Jurkat, Clone E6-1 (cell line): ENCODE results near the gene NINJ2.
A peak's percentile ranks its signal among the peaks of the same experiment; 100 is the strongest.
"Not testable (repeated sequence)": the region's sequence is repeated elsewhere in the genome, so short reads cannot be mapped to it uniquely, and the experiment has no call there.

Experiments
- DNase-seq: peaks from one replicate; pipeline ENCODE4 v3.0.0-alpha.2; 2011; ENCODE audit warnings: low read depth, low spot score
- H3K4me3 ChIP-seq: 2 replicates; pipeline ENCODE4 v1.5.1; 2011; ENCODE audit warnings: mild to moderate bottlenecking, low read length, control low read depth, moderate library complexity

Gene NINJ2

DNA sequence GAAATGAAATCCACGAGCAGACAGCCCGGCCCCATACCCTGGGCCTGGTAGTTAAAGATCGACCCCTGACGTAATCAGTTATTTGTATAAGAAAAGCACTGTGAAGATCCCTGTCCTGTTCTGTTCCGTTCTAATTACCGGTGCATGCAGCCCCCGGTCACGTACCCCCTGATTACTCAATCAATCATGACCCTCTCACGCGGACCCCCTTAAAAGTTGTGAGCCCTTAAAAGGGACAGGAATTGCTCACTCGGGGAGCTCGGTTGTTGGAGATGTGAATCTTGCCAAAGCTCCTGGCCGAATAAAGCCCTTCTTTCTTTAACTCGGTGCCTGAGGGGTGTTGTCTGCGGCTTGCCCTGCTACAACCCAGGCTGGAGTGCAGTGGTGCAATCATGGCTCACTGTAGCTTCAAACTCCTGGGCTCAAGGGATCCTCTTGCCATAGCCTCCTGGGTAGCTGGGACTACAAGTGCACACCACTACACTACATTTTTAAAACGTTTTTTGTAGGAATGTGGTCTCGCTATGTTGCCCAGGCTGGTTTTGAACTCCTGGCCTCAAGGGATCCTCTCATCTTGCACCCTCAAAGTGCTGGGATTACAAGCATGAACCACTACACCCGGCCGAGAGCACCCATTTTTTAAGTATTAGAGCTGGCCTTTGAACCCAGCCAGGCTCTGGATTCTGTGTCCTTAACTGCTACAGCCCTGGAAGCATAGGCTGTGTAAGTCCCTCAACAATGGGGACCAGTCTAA, 85.1 kb downstream of the NINJ2 start:
- not testable (repeated sequence) for DNase-seq

DNA sequence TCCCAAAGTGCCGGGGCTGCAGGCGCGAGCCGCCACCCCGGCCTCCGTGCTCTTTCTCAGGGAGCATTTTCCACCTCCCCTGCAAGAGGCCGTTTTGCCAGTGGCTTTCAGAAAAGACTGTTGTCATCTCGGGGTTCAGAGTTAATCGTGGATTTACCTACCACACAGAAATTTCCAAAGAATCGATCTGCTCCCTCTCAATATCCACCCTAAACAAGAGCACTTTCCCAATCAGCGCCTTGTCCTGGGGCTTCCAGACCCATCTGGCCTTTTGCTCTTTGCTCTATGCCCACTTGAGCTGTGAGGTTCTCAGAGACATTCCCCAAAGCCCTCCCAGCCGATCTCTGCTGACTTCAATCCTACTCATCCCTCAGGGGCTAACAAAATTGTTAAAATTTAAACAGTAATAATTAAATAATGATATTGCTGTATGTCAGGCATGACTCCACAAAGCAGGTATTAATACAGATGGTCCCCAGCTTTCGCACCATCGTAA, 86.6 kb downstream of the NINJ2 start:
- H3K4me3 ChIP-seq, result no peak overlapping the region
- DNase-seq, result no peak

More for the DNA sequence above, 85.1 kb downstream of the NINJ2 start:
- not testable (repeated sequence) for H3K4me3 ChIP-seq

DNA sequence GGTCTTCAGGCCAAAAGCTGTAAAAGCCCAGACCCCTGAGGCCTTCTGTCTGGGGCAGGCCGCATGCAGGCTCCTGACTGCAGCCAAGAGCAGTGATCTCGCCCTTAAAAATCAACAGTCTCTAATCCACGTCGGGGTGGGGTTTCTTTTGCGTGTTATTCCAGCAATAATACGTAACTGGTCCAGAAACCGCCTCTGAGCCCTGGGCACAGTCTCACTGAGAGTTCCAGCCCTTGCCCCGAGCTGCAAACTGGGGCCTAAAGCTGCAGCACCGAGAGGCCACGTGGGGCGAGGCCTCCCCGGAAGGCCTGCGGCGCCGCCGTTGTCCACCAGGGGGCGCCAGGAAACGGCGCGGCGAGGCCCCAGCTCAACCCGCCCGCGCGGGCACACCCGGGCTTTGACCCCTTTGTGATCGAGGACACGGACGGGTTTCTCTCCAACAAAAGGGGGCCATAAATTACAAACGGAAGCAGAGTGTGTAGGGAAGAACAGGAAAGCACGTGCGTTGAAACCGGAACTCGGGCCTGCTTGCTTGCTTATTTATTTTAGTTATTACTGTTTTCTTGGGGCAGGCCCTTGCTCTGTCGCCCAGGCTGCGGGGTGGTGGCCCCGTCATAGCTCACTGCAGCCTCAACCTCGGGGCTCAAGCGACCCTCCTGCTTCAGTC, 87.2 kb downstream of the NINJ2 start:
- H3K4me3 ChIP-seq, result no peak overlapping the region
- peak; percentile 71 for DNase-seq

DNA sequence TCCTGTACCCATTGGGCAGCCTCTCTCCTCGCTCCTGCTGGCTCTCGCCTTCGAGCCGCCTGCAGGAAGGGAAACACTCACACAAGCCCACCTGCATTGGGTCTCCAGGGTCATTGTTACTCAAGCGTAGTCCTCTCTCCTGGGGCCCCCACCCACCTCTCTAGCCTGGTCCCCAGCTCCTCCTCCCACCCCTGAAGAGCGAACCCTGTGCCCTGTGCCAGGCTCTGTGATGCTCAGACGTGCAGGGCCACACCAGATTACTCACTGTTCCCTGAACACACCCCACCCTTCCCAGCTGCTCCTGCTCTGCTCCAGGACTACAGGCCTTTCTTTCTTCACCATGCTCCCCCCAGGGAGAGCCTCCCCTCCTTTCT, 88.1 kb downstream of the NINJ2 start:
- no peak overlapping the region for H3K4me3 ChIP-seq

DNA sequence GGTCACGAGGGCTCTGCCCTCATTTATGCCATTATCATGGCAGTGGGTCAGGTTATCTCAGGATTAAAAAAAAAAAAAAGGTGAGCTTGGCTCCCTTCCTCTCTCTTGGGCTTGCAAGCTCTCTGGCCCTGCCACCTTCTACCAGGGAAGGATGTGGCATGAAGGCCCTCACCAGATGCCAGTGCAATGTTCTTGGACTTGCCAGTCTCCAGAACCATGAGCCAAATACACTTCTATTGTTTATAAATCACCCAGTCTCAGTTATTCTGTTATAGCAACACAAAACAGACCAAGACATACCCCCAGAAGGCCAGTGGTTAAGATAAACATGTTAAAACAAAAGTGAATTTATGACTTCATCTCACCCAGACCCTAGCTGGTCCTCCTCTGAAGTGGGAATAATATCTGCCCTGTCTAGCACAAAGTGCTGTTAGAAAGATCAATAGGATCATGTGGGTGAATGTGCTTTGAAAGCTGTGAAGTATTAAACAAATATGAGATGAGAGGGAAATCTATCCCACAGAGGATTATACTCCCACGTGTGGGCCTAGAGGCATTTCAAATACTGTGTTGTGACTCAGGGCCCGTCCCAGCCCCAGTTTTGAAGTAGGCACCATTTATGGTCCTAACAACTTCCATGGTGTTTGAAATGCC, 88.6 kb downstream of the NINJ2 start:
- H3K4me3 ChIP-seq, result no peak overlapping the region
- no peak for DNase-seq

More for the DNA sequence above, 88.1 kb downstream of the NINJ2 start:
- DNase-seq, result no peak

DNA sequence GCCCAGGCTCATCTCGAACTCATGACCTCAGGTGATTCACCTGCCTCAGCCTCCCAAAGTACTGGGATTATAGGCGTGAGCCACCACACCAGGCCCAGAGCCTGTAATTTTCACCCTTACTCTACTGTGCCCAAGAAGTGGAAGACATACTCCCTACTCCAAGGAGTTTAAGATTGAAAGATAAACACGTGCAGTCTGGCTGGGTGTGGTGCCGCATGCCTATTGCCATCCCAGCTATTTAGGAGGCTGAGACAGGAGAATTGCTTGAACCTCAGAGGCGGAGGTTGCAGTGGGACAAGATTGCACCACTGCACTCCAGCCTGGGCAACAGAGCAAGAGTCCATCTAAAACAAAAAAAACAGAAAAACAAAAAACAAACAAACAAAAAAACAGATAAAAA, 90.0 kb downstream of the NINJ2 start:
- H3K4me3 ChIP-seq, result no peak overlapping the region
- DNase-seq, result no peak

DNA sequence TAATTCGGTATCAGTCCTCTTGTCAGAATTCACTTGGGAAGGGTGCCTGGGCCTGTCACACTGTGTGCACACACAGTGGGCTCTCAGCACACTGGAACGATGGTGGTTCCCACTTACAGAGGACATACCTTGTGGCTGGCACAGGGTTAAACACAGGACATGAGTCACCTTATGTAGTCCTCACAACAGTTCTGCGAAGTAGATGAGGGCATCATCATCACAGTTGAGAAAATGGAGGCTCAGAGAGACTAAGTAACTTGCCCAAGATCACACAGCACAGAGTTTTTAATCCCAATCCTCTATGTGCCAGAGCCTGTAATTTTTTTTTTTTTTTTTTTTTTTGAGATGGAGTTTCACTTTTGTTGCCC, 90.7 kb downstream of the NINJ2 start:
- no peak for DNase-seq
- H3K4me3 ChIP-seq, result no peak overlapping the region

DNA sequence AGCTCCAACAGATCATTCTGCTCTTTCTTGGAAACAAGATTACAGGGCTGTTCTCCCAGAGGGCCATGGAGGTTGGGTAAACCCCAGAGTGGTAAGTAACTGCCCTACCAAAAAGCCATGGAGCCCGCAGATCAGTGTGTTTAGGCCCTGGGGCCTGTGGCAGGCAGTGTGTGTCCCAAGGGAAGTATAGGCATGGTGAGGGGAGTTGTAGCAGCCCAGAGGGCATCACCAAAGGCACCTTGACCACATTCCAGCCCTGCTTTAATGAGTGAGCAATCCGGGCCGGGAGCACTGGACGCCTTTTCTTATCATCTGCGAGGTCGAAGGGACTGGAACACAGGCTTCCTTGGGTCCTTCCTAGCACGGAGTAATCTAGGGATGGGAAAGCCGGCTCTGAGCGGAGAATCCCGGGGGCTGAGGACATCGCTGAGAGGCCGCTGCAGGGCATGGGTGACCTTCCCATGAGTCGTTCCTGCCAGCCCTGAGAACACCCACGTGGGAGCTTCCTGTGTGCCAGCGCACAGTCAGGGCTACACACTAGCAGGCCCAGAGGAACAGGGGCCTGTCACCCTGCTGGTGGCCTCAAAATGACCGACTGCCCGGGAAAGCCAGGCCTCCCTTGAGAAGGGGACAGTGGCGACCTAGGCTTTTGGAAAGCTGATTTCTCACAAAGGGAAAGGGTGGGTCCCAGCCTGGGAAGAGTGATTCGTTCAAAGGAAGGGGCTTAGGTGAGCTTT, 91.3 kb downstream of the NINJ2 start:
- no peak overlapping the region for H3K4me3 ChIP-seq
- DNase-seq, result no peak

DNA sequence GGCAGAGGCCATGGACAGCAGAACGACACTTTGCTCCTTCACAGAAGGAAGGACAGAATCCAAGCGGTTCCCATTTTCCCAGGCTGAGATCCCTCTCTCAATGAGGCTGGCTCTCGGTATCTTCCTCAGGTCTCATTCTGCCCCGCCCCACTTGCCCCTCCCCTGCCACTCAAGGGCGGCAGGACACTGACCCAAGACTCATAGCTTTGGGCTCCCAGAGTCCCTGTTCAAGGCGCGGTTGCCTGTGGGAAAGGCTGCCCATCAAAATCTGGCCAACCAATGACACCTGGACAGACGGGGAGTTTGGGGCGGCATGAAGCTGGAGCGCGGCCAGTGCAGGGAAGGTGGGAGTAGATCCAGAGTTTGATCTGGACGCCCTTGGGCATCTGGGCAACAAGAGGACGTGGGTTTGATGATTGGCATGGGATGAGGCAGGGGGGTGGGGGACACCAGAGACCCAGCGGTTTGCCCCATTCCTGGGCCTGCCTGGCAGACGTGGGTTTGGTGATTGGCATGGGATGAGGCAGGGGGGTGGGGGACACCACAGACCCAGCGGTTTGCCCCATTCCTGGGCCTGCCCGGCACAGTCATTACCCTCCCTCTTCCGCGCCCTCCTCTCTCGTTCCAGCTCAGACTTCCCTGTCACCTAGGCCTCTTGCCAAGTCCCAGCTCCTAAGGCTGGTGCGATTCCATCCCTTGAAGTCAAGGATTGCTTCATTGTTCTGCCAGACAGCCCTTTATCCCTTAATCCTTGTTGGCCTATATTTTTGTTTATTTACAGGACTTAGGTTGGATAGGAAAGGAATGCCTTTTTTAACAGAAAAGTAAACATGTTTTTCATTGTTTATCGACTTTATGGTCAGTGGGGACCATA, 92.1 kb downstream of the NINJ2 start:
- no peak overlapping the region for H3K4me3 ChIP-seq
- DNase-seq, result no peak

DNA sequence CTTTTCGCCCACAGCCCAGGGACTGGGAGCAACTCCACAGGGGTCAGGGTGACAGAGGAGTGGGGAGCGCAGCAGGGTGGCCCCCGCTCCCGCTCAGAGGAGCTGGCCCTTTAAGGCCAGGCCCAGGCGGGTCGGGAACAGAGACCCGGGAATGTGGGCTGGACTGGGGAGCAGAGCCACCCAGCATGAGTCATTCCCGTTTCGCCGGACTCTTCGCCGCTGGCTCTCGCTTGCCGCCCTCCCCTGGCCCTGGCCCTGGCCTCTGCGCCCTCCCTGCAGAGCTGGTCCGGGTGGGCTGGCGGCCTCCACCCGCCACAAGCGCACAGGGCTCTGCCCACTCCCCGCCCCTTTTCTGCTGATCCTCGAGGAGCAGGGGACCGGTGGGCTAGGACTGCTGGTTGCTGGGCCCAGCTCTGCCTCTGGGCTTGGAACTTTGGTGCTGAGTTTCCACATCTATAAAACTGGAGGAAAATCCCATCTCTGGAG, 92.8 kb downstream of the NINJ2 start:
- DNase-seq, result no peak
- peak overlapping the region; percentile 64 for H3K4me3 ChIP-seq

DNA sequence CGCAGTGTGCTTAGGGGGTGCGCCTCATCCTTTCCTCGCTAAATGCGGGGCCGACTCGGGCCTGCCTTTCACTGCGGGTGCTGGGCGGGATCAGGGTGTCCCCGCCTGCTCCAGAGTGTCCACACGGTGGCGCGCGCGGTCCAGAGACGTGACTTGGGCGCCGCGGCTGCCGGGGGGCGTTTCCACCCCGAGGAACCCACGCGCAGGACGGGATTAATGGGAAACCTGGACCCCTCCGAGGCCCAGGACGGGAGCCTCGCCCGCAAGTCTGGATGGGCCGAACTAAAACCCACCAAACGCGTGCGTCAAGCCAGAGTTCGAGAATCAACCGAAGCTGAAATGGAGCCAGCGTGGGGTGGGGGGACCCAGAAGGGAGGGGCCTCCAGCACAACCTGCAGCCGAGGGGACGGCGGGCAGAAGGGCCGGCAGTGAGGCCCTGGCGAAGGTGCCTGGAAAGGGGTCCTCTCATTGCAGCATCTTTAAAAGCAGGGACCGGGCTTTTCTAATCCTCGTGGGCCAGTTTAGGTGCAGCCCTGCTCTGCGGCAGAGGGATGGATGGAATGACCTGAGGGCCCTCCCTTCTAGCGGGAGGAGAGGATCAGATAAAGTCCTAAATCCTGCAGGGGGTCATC, 93.3 kb downstream of the NINJ2 start:
- peak; percentile 57 for DNase-seq
- peak overlapping the region; percentile 64 for H3K4me3 ChIP-seq

DNA sequence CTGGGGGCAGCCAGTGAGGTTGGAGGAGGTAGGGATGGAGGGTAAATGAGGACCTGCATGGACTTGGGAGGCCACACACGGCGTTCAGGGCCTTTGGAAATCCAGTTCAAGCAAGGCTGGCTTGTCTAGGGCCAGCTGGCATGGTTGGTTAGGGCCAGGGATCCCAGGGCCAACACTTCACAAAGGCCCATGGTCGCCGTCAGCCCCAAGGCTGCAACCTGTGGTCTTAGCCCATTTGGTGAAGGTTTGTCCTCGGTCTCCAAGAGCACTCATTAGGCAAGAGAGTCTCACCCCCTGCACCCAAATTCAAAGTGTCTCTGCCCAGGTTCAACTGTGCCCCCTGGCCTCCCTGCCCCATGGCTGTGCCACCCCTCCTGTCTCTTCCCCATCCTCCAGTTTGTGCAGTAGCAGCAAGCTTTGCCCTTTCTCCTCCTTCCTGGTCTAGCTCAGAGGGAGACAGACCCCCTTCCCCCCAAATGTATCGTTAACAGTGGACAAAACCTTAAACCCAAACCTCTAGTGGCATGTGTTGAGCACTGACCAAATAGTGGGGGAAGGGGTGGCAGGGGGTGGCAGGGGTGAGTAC, 94.1 kb downstream of the NINJ2 start:
- H3K4me3 ChIP-seq, result peak overlapping the region; percentile 64
- no peak for DNase-seq

DNA sequence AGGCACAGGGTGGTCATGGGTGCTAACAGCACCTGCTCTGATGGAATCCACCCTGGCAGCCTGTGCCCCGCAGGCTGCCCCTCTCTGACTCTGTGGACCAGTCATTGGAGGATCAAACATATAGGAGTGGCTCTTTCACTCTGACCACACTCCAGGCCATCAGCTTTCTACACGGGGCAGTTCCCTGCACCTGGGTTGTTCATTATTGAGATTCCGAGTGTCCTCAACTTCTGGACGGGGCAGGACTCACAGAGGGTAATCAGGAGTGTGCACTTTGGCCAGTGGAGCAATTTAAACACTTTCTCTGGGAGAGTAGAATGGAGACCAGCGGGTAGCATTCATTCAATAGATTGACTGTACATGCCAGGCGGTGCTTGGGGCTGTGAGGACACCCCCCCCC, 94.8 kb downstream of the NINJ2 start:
- no peak for DNase-seq
- no peak overlapping the region for H3K4me3 ChIP-seq

DNA sequence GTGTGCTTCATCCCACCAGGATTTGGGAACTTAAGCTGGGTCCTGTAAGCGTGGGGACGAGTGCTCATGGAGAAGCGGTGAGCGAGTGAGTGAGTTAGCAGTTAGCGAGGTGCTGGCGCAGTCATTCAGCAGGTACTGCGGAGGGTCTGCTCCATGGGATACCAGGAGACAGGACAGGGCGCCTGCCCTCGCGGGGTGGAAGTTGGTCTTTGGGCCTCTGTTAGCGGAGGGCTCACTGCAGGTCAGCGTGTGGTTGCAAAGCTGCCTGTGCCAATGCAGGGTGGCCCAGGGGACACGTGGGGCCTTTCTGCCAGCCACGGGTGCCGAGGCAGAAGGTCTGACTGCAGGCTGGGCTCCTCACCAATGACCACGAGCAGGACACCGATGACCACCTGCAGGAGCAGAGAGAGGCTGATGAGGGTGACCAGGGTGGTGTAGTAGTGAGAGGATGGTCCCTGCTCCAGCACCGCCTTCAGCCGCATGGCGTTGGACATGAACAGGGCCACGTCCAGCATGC, 97.6 kb downstream of the NINJ2 start:
- no peak for DNase-seq
- no peak overlapping the region for H3K4me3 ChIP-seq

DNA sequence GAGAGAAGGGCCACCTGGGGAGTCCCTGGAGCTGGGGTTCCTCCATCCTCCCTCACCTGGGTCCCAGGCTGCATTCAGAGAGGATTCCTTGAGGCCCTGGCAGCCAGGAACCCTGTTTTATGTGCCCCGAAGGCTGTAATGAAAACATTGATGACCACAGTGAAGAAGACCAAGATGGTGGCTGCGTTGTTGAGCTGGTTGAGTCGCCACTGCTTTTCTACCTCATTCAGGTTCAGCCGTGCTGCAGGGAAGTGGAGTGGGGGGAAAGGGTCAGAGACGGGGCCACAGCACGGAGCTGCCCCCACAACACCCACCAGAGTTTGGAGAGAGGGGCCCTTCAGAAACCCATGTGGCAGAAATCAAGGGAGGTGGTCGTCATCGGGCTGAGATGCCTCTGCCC, 98.1 kb downstream of the NINJ2 start:
- DNase-seq, result no peak

DNA sequence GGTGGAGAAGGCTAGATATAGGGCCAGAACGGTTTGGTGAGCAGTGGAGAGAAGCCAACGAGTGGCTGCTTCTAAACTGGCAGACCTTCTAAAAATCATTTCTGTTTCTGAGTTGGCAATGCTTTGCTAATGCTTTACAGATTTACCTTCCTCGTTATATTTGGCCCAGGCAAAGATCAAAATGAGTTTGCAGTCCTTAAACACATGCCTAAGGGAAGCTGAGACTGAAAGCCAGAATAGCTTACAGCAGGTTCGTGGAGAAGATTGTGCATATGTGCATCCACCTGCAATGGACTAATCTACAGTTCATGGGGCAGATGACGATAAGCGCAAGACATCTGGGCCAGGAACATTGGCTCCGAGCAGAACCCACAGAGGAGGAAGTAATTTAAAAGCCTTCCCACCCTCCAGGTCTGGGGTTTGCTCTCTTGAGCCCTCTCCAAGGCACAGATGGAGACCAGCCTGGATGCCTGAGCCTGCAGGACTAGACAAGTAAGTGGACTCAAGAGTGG, 99.4 kb downstream of the NINJ2 start:
- peak overlapping the region; percentile 43 for H3K4me3 ChIP-seq

More for the DNA sequence above, 98.1 kb downstream of the NINJ2 start:
- H3K4me3 ChIP-seq, result no peak overlapping the region

DNA sequence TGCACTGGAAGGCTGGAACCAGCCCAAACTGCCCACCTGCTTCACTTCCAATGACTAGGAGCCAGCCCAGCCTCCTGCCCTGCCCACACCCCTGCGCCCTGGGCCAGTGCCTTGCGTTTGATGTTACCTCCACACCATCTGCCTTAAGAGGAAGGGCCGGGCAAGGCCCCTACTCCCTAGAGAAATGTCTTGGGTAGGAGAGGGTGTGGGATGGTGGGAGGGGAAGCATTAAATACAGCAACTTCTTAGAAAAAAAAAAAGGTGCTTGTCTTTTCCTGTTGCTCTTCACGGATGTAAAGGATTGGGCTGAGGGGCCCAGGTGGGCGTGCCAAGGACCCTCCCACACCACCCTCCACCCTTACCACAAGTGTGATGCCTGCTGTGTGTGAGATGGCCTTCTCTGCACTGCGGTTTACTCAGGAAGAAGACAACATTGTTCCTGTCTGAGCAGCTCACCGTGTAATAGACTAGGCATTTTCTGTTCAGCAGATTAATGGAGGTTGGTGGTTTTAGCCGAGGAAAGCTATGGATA, 99.9 kb downstream of the NINJ2 start:
- H3K4me3 ChIP-seq, result peak overlapping the region; percentile 43
- DNase-seq, result peak; percentile 96

More for the DNA sequence above, 99.4 kb downstream of the NINJ2 start:
- peak; percentile 28 for DNase-seq
